T47D (cell line): ENCODE data around the gene LTV1.
"Not testable (repeated sequence)": the region's sequence is repeated elsewhere in the genome, so short reads cannot be mapped to it uniquely, and the experiment has no call there.

Source experiments
- DNase-seq, 2 experiments: peaks; one replicate each; pipeline versions ENCODE4 v3.0.0 to v3.0.0-alpha.2; 2011 to 2012; ENCODE audit warnings: low read depth in 1 of 2, low spot score in 1 of 2
- JUND ChIP-seq: IDR thresholded peaks from 2 replicates; pipeline ENCODE4 v1.6.1; 2012; ENCODE audit warnings: low read depth
- in situ Hi-C: cut with HindIII; loops from 2 replicates; pipeline ENCODE4 v1.10.0; 2016; ENCODE audit warnings: low sequenced_read_pairs, low pct_unique_long_range_greater_than_20kb

Gene LTV1

DNA sequence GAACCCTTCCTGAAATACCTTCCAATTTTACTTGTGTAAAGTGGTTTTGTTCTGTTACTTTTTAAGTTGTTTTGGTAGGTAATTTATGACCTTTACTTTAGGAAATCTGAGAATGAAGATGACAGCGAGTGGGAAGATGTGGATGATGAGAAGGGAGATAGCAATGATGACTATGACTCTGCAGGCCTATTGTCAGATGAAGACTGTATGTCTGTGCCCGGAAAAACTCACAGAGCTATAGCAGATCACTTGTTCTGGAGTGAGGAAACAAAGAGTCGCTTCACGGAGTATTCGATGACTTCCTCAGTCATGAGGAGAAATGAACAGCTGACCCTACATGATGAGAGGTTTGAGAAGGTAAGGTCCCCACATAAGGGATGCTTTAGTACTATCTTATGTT is 14.5 kb downstream of the LTV1 start:
- in situ Hi-C loops, result no loop called here
- no peak for DNase-seq
- TF ChIP-seq JUND, result no peak

DNA sequence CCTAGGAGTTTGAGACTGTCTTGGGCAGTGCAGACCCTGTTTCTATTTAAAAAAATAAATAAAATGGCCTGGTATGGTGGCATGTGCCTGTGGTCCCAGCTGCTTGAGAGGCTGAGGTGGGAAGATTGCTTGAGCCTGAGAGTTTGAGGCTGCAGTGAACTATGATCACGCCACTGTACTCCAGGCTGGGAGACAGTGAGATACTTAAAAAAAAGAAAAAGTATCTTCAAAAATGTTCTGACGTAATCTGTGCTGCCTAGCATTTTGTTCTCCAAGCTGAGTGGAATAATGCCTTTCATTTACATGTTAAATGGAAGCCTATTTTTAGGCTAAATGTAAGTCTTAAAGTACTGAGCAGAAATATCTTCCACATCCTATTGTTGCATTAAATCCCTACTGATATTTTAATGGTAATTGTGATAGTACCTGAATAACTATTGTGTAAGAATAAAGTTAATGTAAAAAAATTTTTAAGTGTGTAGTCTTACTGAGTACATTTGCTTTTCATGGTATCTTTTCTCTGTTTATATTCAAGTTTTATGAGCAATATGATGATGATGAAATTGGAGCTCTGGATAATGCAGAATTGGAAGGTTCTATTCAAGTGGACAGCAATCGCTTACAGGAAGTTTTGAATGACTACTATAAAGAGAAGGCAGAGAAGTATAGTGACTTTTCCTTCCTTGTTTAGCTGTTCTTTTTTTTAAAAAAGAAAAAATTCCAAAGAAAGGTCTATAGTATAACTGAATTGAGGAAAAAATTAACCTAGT is 16.9 kb downstream of the LTV1 start:
- no peak for DNase-seq
- no peak for TF ChIP-seq JUND
- in situ Hi-C loops, result no loop called here

DNA sequence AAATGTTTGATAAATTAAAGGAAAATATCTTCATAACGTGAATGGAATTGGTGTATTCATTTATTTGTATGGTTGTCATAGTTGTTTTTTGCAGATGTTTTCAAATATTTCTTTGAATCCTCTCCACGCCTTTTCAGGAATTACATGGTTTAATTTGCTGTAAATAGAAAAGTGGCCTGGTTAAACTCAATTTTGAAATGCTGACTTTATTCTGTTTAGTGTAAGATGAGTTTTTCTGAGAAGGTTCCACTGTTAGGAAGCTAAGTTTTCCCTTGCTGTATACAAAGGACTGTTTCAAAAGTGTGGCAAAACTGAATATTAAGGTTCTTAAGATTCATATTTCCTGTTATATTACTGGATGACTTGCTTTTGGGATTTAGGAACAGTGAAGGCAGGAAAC is 20.6 kb downstream of the LTV1 start:
- TF ChIP-seq JUND, result no peak
- in situ Hi-C loops, result no loop called here
- DNase-seq, result no peak

DNA sequence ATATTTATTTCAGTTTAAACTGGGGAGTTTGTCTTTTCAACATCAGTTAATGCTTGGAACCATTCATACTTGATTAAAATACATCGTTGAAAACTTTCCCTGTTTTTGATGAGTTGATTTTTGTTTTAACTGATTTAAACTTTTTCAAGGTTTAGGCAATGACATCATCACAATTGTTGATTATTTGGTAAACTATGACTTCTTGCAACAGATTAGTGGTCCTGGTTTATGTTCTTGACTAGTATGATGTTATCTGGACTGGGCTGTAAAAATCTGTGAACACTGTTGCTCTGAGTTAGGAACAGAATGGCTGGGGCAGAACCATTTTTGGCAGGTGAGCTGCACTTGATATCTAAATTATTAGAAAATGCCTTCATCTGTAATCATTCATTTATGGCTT is 21.1 kb downstream of the LTV1 start, which contains the start of gene ZC2HC1B:
Gene ZC2HC1B (plus strand): TSS at position 241 of the 400 bp plus-strand sequence. CDS start 66 bp downstream, at position 307.
- DNase-seq, result no peak
- in situ Hi-C loops, result no loop called here
- no peak for TF ChIP-seq JUND

DNA sequence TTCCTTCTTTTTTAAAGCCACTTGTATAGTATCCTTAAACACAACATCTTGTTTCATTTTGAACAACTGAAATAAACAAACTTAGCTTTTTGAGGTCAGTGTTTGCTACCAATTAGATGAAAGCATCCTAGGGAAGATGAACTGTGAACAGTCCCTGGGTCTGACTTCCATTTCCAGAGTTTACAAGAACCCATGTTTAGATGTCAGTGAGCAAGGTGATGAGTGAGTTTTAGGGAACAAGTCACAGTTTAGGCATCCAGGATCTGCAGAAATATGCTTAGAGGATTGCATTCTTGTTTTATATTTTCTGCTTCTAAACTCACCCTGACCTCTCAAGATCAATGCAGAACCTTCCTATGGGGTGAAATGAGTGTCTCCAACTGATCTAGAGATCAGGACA is 24.1 kb downstream of the LTV1 start:
- no peak for DNase-seq
- in situ Hi-C loops, result no loop called here
- no peak for TF ChIP-seq JUND

DNA sequence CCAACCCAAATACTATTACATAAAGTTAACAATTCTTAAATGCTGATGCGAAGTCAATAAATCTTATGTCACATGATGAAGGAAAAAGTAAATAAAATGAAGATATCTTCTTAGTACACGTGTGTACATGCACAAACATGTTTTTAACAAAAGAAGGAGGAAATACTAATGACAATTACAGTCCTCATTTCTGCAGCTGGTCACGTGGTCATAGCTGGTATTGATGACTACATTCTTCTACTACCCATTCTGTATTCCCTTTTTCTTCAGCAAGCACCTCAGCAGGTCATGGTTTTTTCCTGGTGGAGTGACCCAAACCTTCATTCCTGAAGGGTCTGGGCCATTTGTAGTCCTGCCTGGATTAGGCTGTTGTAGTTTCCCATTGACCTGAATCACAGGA is 25.7 kb downstream of the LTV1 start:
- DNase-seq, in situ Hi-C loops: not testable (repeated sequence)

DNA sequence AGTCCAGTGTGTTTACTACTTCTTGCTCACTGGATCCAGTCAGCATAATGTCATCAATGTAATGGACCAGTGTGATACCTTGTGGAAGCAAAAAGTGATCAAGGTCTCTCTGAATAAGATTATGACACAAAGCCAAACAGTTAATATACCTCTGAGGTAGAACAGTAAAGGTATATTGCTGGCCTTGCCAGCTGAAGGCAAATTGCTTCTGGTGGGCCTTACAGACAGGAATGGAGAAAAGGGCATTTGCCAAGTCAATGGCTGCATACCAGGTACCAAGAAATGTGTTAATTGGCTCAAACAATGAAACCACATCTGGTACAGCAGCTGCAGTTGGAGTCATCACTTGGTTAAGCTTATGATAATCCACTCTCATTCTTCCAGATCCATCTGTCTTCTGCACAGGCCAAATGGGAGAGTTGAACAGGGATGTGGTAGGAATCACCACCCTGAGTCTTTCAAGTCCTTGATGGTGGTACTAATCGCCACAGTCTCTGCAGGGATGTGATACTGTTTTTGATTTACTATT is 28.1 kb downstream of the LTV1 start:
- in situ Hi-C loops, DNase-seq: not testable (repeated sequence)

DNA sequence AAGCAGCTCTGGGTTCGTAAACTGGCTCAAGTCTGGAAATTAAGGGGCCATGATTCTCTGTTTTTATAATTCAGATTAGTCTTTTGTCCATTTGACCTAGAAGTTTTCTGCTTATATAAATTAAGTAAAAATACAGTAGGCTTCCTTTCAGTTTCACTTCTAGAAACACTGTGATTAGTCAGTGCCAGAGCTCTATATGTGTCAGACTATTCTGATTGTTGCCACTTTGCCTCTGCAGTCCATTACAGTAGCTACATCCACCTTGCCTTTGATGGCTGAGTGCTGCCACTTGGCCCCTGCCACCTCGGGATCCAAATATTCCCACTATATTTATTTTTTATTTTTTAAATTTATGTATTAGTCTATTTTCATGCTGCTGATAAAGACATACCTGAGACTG is 29.1 kb downstream of the LTV1 start:
- no peak for DNase-seq
- in situ Hi-C loops, result no loop called here
- no peak for TF ChIP-seq JUND

DNA sequence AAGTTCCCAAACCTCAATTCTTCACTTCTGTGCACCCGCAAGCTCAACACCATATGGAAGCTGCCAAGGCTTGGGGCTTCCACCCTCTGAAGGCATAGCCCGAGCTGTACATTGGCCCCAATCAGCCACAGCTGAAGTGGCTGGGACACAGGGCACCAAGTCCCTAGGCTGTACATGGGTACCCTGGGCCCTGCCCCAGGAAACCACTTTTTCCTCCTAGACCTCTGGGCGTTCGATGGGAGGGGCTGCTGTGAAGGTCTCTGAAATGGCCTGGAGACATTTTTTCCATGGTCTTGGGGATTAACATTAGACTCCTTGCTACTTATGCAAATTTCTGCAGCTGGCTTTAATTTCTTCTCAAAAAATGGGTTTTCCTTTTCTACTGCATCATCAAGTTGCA is 30.5 kb downstream of the LTV1 start:
- in situ Hi-C loops, DNase-seq: not testable (repeated sequence)

DNA sequence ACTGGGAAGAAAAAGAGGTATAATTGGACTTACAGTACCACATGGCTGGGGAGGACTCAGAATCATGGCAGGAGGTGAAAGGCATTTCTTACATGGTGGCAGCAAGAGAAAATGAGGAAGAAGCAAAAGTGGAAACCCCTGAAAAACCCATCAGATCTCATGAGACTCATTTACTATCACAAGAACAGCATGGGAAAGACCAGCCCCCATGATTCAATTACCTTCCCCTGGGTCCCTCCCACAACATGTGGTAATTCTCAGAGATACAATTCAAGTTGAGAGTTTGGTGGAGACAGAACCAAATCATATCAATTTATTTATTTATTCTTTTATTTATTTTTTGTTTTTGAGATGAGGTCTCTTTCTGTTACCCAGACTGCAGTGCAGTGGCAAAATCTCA is 31.4 kb downstream of the LTV1 start:
- DNase-seq, in situ Hi-C loops: not testable (repeated sequence)

DNA sequence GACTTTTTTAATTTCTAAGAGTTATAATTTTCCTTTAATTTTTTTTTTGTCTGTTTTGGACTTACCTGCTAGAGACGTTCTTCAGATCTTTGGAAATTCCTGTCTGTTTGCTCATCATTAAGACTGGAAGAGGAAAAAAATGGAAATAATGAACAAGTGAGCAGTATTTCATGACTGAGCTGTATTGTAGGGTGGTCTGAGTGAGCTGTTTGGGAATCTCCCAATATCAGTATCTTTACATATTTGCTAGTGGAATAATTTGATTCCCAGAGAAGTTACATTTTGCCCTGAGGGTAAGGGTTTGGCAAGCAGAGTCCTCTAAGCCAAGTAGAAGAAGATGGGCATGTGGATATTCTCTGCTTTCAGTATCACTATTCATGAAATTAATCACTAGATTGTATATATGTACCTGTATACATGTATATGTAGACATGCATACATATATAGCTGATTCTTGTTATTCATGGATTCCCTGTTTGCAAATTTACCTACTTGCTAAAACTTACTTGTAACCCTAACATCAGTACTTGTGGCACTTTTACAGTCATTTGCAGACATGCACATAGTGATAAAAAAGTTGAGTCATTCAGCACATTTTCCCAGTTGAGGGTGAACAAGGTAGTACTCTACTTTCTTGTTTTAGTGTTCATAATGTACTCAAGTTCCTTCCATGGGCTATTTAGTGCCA is 34.6 kb downstream of the LTV1 start:
- no peak for TF ChIP-seq JUND
- in situ Hi-C loops, result no loop called here
- DNase-seq, result no peak

DNA sequence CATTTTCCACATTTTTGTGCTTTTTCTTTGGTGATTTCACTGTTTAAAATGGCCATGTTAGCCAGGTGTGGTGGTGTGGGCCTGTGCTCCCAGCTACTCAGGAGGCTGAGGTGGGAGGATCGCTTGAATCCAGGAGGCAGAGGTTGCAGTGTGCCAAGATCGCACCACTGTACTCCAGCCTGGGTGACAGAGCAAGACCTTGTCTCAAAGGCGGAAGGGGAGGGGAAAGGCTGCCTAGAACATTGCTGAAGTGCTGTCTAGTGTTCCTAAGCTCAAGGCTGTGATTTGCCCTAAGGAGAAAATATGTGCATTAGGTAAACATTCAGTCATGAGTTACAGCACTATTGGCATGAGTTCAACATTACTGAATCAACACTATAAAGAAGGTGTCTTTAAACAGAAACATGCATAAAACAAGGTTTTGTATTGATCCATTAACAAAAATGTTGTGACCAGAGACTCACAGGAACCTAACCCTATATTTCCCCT is 35.2 kb downstream of the LTV1 start:
- in situ Hi-C loops, result no loop called here
- DNase-seq, result peak in 1 of 2 experiments; percentile 81
- no peak for TF ChIP-seq JUND

DNA sequence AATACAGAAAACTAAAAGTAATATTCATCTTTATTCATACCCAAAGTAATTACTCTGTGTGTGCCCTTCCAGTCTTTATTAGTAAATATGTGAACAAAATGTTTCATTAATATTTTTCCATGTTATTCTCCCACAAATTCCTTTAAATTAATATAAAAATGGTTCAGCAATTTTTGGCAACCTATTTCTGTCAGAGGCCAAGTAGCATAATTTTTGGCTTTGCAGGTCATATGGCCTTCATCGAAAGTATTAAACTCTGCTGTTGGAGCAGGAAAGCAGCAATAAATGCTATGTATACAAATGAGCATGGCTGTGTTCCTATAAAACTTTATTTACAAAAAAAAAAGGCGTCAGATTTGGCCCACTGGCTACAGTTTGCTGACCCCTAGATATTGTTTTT is 37.3 kb downstream of the LTV1 start:
- TF ChIP-seq JUND, result no peak
- no peak for DNase-seq
- in situ Hi-C loops, result no loop called here
